Fibroblast of skin of abdomen (primary cell): ENCODE measurements around the gene OVCH1.
A peak's percentile ranks its signal among the peaks of the same experiment; 100 is the strongest.
"Not testable (repeated sequence)": the region's sequence is repeated elsewhere in the genome, so short reads cannot be mapped to it uniquely, and the experiment has no call there.

Experiments used
- DNase-seq: peaks from one replicate; pipeline ENCODE4 v3.0.0-alpha.2; 2013

The OVCH1 gene

DNA sequence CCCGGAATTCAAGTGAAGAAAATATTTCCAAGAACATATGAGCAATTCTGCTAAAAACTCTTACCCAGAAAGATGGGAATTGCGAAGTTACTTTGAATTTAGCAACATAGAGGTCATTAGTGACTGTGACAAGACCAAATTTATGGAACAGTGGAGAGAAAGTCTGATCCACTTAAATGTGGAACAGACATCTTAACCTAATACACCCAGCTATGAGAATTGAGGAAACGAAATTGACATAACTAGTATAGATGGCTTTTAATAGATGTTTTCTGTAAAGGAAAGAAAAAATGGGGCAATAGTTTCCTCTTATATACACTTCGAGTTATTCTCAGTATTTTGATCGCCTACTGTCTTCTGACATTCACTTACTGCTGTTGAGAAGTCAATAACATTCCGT is 4.6 kb downstream of the OVCH1 start:
- no peak for DNase-seq

GRCh38 chr12:29486972-29487371 is 10.5 kb downstream of the OVCH1 start:
- DNase-seq = no peak

- no peak for DNase-seq
These were observed 34.3 kb downstream of the OVCH1 start for GRCh38 chr12:29463198-29463597.

DNA sequence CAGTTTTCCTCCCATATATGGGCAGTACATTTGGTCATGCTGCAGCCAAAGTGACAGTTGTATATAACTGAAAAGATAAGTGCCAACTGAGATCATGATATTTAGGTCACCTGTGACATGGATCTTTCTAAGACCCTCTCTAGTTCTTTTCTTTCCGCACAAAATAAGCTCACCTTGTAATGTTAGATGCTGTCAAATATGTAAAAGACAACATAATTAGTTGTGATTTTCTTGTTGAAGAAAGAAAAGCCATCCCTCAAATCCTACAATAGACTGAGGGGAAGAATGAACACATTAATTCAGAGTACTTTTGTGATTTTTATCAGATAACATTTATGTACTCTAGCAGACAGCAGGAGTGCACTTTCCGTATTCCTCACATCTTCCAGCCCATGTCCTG is 37.4 kb downstream of the OVCH1 start:
- no peak for DNase-seq

DNA sequence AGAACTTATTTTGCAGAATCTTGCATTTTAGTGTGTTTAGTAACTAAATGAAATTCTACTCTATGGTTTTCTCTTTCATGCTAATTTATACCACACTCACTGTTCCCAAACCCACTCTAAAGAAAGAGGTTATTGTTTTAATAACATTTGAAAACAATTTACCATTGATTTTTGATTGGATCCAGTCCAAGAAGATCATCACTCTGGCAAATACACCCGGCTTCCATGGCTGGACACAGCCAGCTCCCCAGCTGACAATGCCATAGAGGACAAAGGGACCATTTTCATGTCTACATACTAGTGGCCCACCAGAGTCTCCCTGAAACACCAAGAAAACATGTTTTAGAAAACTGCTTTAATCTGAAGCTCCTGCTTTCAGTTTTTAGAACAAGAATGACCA is 42.4 kb downstream of the OVCH1 start:
- DNase-seq = no peak

DNA sequence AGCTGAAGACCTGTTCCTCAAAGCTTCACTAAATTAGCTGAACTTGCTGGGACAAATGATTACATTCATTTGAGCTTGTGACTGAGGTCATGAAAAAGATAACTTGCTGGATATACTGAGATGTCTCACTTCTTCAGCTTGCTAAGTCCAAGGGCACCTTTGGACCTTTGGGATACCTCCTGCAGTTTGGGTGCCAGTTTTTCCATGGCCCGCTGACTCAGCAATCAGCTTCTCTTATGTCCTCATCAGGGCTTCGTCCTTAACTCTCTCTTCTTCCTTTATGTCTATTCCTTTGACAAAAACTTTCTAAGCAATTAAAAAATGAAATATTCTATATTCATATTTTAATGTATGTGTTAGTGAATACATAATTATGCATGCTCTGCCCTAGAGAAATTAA is 45.6 kb downstream of the OVCH1 start:
- no peak for DNase-seq

DNA sequence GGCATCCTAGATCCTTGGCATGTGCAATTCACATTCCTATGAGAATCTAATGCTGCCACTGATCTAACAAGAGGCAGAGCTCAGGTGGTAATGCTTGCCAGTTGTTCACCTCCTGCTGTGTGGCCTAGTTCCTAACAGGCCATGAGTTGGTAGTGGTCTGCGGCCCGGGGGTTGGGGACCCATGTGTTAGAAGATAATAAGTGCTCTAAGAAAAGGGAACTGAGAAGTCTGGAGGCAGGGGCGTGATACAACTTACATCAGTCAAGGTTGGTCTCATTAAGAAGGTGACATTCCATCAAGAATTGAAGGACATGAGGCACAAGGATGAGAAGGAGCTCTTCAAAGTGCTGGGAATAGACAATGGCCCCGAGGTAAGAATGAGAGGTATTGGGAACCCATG is 49.3 kb downstream of the OVCH1 start:
- DNase-seq = no peak

- DNase-seq = no peak
These were observed 50.1 kb downstream of the OVCH1 start for GRCh38 chr12:29447285-29447975.

DNA sequence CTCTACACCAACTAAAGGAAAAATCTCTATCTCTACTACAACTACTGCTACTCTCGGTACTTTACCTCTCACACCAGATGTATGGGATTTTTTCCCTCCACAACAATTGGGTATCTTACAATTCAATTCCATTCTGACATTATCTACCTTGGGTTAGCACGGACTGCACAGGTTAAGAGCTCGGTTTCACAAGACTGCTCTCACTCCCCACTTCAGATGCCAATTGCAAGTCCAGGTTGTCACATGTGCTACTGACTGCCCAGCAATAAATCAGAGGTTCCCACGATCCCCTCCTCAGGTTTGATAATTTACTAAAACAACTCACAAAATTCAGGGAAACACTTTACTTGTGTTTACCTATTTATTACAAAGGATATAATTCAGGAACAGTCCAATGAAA is 58.0 kb downstream of the OVCH1 start:
- DNase-seq = no peak

DNA sequence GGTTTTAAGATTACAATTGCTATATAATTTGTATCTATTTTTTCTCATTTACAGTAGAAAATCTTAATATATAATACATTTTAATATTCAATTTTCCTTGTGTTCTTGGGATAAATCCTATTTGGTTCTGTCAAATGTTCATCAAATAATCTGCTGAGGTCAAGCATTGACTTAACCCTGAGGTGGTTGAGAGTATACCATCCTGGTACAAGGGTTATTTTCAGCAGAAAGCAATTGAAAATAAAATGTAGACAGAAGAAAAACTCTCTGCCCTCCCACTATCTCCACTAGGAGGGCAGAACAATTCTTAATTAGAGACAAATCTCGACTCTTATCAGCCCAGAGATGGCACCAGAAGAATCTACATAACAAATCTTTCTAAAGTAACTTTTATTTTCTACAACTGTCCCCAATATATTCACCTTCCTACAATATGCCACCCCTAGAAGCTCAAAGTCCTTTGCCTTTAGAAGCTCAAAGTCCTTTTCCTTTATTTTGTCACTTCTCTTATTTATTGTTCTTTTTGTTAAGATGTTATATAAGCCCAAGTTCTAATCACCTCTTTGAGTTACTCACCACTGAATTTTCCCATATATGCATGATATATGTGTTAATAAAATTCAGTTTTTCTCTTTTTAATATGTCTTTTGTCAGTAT is 58.6 kb downstream of the OVCH1 start:
- no peak for DNase-seq

DNA sequence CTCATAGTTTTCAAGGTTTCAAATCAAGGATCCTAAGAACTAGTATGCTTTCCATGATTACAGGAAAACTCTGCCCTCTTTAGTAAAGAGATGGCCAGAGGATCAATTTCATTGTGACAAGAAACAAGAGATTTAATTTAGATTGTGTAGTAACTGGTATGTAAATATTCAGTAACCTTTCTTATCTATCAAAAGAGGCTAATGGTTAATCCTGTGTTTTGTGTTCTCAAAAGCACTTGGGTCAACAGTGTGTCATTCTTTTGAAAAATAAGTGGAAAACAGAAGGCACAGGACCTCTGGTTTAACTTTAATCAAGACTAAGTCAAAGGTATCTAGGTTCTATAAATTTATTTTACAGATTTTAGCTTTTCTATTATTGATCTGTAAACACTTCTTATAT is 59.9 kb downstream of the OVCH1 start:
- no peak for DNase-seq

- DNase-seq = not testable (repeated sequence)
These were observed 60.7 kb downstream of the OVCH1 start for GRCh38 chr12:29436815-29437214.

- no peak for DNase-seq
These were observed 66.0 kb downstream of the OVCH1 start for GRCh38 chr12:29431513-29431912.

DNA sequence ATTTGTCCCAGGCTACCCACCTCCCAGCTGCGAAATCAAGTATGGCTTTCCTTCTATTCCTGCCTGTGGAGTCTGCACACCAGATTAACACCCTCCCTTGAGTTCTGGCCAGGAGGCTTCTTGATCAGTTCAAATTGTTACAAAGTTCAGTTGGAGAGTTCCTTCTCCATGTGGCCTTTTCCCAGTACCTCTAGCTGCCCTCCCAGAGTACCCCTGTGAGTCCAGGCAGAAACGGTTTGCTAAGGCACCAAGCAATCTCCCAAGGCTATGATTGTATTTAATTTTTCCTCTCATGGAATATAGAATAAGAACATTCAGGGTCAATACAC is 66.8 kb downstream of the OVCH1 start:
- no peak for DNase-seq

DNA sequence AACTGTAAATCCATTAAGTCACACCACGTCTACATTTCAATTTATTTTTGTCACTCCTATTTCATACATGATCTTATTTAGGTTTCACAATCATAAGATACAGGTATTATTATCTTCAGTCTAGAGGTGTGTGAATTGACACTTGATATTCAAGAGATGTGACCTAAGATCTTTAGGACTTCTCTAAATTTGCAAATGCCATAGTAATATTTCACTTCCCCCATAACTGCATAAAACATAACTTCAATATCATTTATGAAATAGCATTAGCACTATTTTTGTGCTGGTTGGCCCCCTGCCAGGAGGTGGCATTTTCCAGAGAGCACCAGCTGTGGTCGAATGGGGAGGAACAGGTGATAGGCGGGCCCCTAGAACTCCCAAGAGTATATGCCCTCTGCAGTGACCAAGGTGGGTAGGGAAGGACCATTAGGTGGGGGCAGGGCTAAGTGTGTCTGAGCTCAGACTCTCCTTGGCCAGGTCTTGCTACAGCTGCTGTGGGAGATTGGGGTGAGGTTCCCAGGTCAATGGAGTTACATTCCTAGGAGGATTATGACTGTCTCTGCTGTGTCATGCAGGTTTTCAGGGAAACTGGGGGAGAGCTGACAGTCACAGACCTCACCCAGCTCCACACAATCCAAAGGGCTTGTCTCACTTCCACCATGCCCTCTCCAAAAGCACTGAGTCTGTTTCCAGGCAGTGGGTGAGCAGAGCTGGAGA is 67.3 kb downstream of the OVCH1 start:
- DNase-seq = no peak

GRCh38 chr12:29428633-29429032 is 68.9 kb downstream of the OVCH1 start:
- DNase-seq = peak; percentile 63

DNA sequence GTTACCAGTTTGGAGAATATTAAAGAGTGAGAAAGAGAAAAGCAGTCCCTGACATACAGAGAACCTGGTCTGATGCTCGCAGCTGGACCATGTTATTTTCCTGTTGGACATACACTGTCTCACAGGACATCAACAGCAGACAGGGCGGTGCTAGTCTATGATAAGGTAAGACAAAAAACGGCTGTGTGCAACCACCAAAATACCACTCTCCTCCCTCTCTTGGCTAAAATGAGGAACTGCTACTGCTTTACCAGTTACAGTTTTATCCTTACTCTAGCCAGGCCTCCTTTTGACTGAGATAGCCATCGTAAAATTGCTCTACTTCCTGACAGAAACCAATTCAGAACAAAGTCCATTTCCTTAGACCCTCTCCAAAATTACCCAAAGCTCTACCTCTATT is 69.5 kb downstream of the OVCH1 start:
- DNase-seq = no peak

GRCh38 chr12:29426498-29426897 is 71.0 kb downstream of the OVCH1 start:
- DNase-seq = no peak

- DNase-seq = no peak
These were observed 71.8 kb downstream of the OVCH1 start for GRCh38 chr12:29425722-29426121.

- DNase-seq = no peak
These were observed 80.7 kb downstream of the OVCH1 start for GRCh38 chr12:29416748-29417147.

DNA sequence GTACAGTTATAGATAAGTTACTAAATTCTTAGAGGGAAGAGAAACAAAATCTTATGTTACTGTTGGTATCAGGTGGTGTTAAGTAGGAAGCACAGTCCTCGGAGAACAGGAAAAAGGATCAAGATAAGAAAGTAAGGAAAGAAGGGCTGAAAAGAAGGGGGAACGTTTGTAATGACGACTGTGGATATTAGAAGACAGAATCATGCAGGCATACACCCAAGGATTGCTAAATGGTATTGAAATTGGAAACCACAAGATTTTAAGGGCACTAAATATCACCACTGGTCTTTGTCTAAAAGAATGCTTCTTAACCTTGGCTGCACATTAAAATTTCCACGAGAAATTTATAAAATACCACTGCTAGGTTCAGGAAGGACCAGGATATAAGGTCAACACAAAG is 82.4 kb downstream of the OVCH1 start:
- DNase-seq = no peak

DNA sequence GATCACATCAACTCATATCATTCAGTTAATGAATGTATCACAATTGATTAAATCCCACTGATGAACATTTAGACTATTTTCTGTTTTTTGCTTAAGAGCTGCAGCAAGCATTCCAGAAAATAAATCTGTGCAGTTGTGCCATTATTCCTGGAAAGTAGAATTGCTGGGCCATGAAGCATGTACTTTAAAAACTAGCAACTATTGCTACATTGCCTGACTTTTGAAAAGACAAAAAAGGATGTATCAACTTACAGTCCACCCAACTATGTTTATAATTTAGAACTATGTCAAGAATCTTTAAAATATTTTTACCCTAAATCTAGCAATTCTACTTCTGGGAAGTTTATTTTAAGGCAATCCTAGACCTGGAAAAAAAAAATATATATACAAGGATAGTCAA is 83.1 kb downstream of the OVCH1 start:
- no peak for DNase-seq

DNA sequence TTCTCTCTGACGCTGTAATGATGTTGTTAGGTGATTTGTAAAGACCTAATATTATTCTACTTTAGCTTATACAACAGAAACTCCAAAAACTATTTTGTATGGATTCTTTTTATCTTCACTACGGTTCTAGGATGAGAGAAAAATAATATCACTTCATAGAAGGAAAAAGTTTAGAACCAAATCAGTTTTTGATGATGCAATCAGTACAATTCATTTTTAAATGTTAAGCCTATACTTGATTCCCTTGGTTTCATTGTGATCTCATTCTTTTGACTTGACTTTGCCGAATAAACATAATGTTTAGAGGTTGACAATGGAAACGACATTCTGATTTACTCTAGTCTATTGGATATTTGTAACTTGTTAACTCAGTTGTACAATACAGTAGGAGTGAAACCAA is 91.9 kb downstream of the OVCH1 start:
- DNase-seq = no peak

DNA sequence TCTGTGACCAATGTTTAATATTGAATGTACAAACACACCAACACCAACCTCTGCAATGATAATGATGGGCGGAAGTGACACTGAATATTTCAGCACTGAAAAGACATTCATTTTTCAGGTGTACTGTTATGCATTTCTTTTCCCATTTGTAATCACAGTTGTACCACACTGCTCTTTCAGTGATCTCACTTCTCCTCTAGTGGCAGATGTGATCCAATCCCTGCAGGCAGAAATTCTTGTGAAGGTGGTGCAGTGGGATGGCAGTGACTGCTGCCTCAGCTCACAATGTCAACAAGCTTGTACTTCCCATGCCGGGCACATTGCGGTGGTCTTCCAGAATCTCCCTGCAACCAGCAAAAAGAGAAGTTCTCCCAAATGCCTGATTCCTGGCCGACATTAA is 93.5 kb downstream of the OVCH1 start:
- no peak for DNase-seq
